Occipital lobe (tissue), 2 donors: ENCODE results near the gene NEURL2. TPM values are rescaled to one million over a fixed set of nuclear protein-coding genes. Genes with fewer than 3 reads are reported as not detected.

Experiments used
- DNase-seq: peaks from one replicate; lab custom pipeline; 2025; lab: John Stamatoyannopoulos, UW
- total RNA-seq: library from RNA; depleted of rRNA; stranded (reverse); fragments of >200 nt; gene quantifications from one replicate; pipeline ENCODE4 v1.2.3, GENCODE V29; 2014

NEURL2 gene
- total RNA-seq, 1 donor from 2014 or later, result 2.8 TPM

GRCh38 chr20:45920462-45921336 is 29.7 kb upstream of the NEURL2 start:
- no peak for DNase-seq

GRCh38 chr20:45919542-45920399 is 28.8 kb upstream of the NEURL2 start:
- DNase-seq, result no peak

- DNase-seq, result no peak
Measured at GRCh38 chr20:45918779-45919537, 27.9 kb upstream of the NEURL2 start.

- DNase-seq, result peak; percentile 44
Measured at GRCh38 chr20:45918182-45918737, 27.3 kb upstream of the NEURL2 start.

- peak; percentile 45 for DNase-seq
Measured at GRCh38 chr20:45917790-45918141, 26.8 kb upstream of the NEURL2 start.

GRCh38 chr20:45913116-45913515 is 22.1 kb upstream of the NEURL2 start:
- DNase-seq, result no peak

GRCh38 chr20:45912344-45912682 is 21.3 kb upstream of the NEURL2 start:
- no peak for DNase-seq

GRCh38 chr20:45911486-45912343 is 20.7 kb upstream of the NEURL2 start, which contains the start of gene PLTP:
TSS of gene PLTP (minus strand) at chr20:45912155. CDS start at chr20:45911452, 703 bp downstream.
- DNase-seq, result peak; percentile 44

- peak; percentile 77 for DNase-seq
Measured at GRCh38 chr20:45910670-45911485, 19.9 kb upstream of the NEURL2 start.

- no peak for DNase-seq
Measured at GRCh38 chr20:45909817-45910669, 19.0 kb upstream of the NEURL2 start.

GRCh38 chr20:45909336-45909808 is 18.4 kb upstream of the NEURL2 start:
- no peak for DNase-seq

GRCh38 chr20:45908084-45908483 is 17.1 kb upstream of the NEURL2 start:
- DNase-seq, result no peak

GRCh38 chr20:45907219-45907948 is 16.4 kb upstream of the NEURL2 start:
- DNase-seq, result no peak

- no peak for DNase-seq
Measured at GRCh38 chr20:45905505-45906079, 14.6 kb upstream of the NEURL2 start.

- no peak for DNase-seq
Measured at GRCh38 chr20:45904583-45905504, 13.8 kb upstream of the NEURL2 start.

- DNase-seq, result no peak
Measured at GRCh38 chr20:45902199-45902701, 11.2 kb upstream of the NEURL2 start.
